Right lobe of liver (tissue), 4 donors: ENCODE measurements around the gene CASR.

Experiments used
- CTCF ChIP-seq, 4 donors: fragments of 200-600 bp in 3 of 4; fragments of 450-650 bp in 1 of 4; IDR thresholded peaks; one replicate each; pipeline versions ENCODE4 v1.5.1 to v1.8.0; 2016 to 2022; ENCODE audit warnings: antibody characterized with exemption in 4 of 4, mild to moderate bottlenecking in 2 of 4
- POLR2A ChIP-seq: fragments of 450-650 bp; IDR thresholded peaks from one replicate; pipeline ENCODE4 v1.6.1; 2017; ENCODE audit warnings: antibody characterized with exemption, mild to moderate bottlenecking
- donor health status: DM: no; HTN: no; CAD: no.
- donor health status: DM: no; HTN: no; CAD: no.
- donor health status: DM: no; HTN: yes; CAD: no.

DNA sequence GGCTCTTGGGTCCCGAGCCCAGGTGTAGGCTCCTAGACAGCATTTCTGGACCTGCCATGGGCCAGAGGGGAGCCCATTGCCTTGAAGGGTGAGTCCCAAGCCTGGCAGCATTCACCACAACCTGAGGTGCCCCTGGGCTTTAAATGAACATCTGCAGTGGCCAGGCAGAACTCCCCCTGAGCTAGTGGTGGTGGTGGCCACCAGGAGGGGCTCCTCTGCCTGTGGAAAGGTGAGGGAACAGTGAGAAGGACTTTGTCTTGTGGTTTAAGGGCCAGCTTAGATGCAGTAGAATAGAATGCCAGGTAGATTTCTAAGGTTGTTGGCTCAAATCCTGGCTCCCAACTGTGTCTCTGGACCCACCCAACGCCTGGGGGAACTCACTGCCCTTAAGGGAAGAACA lies 55.6 kb downstream of the CASR start:
- no peak for TF ChIP-seq POLR2A
- TF ChIP-seq CTCF (IDR thresholded peaks at IDR 0.05): no peak
